ENCODE measurements around the gene CADM1.

Gene CADM1

DNA sequence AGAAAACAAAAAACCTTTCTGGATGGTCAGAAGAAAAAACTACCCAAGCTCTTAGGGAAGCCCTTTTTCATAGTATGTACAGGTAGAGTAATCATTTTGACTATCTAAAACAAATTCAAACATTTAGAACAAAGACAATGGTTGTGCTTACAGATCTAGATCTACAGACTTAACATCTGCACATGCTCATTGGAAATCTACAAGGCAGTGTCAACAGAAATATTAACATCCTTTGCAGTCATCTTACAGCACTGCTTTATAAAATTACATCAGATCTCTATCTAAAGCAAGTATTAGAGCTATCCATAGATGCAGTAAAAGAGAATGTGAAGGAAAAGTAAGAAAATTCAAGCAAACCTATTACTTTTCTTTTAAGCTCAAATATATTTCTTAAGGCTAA is 110.3 kb downstream of the CADM1 start:
- no peak for DNase-seq

DNA sequence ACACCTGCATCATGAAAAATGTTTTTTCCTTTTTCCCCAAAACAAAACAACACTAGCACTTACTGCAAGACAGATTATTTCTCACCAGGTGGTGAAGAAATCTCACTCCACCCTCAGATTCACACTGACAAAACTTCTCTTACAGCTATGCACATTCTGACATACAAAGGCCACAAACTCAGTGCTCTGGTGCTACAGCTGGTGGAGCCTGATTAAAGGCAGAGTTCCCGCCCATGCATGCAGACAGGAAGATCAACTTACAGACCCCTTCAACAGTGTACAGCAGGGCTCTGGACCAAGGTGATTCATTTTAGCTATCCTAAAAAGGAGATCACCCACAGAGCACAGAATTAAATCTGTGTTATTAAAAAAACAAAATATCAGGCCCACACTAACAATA is 112.6 kb downstream of the CADM1 start:
- DNase-seq: no peak

DNA sequence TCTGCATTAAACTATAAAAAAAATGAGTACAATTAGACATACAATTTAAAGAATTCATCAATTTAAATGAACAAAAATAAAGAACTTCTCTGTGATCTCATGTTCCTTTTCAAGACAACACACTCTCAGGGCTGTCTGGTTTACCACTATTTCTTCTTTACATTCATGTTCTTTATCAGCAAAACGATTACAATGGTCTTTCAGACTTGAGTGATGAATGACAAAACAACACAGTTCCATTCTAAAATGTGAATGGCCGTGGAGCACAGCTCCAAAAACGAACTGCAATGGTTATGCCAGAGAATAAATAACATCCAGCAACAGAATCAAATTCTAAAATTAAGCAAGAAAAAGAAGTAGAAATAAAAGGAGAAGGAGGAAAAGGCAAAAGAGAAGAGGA is 113.1 kb downstream of the CADM1 start:
- DNase-seq: no peak

DNA sequence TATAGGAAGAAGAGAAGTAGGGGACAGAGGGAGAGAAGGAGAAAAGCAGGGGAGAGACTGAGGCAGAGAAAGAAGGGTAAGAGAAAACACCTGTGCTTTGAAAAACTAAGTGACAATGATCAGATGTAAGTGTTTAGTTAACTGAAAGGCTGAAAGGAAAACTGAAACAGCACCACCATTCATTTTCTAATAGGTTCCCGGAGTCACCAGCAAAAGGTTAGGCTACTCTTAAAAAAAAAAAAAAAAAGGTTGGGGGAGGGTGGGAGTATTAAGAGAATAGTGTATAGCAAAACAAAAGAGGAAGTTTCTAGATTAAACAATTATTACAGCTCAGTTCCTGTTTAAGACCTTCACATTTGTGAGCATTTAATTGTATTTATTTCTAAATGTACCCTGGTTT is 113.8 kb downstream of the CADM1 start:
- no peak for DNase-seq

DNA sequence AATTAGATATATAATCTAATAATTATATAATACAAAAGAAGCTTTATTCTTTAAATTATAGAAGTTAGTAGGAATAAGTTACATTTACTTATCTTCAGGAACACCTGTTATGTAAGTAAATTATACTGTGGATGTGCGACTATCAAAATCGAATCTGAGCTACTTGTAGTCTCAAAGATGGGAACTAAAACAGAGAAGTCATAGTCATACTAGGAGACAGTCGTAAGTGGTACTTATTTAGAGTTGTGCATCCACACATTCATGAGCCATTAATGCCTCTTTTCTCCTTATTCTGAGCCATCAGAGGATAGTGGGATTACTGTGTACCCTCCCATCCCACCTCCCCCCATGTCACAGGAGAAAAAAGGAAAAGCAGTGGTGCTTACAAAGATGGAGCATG is 114.4 kb downstream of the CADM1 start:
- no peak for DNase-seq

DNA sequence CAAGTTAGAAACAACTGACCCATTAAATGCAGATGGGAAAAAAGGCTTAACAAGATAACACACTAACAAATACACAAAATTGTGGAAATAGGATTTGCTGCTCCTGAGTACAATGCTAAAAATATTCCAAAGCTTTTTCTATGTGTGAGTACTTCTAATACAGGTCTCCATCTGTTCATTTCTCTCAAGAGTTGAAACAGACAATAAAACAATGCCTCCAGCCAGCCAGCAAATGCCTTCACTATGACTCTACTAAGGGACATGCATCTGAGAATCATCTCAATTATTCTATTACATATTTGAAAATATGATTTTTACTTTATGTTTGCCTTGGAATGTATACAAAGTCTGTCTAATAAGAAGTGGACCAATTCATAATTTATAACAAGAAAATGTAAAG is 119.0 kb downstream of the CADM1 start:
- no peak for DNase-seq

DNA sequence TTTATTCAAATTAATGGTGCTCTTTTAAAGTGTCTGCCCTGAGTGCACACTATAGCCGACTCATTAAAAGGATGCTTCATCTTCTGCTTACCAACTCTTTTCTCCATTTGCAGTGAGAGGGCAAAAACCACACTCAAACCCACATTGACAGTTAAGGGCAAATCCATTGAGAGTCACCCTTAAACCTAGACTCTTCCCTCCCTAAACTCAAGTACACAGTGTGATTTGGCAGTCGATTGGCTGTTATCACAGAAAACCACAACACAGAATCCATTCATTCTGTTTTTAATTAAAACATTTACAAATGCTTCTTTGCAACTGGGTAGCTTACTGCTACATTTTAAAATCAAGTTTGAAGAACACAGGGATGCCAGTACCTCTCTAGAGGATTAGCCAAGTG is 120.0 kb downstream of the CADM1 start:
- DNase-seq: no peak

DNA sequence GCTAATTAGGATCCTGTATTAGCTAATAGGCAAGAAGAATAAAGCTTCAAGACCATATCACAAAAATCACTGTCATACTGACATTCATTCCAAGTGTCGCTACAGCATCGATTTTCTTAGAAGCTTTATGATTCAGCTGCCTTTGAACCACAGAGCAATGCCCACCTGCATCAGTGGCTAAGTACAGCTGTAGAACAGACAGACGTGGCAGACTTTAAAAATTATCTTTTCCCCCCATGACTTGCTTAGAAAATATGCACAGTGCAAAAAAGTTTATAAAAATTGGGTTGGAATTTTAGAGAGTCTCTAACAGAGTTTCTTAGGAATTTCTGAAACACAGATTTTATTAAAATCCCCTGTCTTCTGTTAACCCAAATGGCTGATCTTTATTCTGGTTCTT is 120.8 kb downstream of the CADM1 start:
- DNase-seq: no peak

DNA sequence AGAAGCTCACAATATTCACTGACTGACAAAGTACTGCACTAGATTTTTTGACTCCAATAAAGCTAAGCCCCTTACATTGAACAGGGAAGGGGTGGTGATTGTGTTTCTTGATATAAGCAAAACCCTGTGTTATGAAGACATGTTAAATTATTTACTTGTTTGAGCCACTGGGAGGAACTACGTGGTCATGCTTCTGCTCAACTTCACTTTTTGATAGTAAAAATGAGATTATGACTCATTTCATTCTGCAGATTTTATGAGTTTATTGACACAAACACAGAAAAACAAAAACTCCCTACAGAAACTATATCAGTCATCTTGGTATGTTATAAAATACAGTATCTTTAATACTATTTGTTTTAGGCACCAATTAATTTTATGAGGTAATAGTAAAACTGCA is 124.7 kb downstream of the CADM1 start:
- no peak for DNase-seq

DNA sequence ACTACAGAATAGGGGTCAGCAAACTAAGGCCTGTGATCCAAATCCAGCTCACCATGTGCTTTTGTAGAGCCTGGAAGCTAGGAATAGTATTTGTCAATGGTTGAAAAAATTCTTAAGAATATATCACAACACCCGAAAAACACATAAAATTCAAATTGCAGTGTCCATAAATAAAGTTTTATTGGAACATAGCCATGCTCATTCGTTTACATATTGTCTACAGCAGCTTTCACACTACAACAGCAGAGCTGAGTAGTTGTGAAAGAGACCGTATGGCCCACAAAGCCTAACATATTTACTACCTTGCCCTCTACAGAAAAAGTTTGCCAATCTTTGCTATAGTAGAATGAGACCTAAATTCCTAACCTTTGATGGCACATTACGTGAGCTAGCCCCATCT is 125.7 kb downstream of the CADM1 start:
- no peak for DNase-seq

DNA sequence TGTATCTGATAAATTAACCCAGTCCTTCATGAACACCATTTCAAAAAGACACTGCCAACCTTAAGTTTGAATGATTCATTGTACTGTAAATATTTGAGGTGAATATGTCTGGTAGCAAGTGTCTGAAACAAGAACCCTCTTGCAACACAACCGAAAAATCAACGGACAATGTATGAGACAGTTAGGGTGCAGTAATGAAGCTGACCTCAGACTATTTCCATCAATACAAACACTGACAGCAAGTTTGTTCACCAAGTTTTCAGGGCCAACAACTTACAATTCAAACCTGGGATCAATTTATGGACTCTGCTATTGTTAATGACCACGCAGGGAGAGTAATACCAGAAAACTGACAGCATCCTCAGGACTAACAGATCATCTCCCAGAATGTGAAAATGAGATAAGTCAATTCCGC is 126.3 kb downstream of the CADM1 start:
- no peak for DNase-seq

DNA sequence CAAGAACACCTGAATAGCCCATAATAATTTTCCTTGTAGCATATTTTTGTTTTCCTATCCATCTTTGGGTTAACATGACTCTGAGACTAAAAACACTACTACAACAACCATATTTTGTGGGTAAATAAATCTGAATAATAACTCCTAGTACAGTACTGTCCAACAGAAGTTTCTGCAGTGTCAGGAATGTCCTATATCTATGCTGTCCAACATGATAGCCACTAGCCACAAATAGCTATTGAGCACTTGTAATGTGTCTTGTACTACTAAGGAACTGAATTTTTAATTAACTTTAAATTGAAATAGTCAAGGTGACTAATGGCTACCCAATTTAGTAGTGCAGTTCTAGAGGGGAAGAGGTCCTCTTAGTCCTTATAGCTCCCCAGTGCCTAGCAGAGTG is 135.6 kb downstream of the CADM1 start:
- DNase-seq: no peak

DNA sequence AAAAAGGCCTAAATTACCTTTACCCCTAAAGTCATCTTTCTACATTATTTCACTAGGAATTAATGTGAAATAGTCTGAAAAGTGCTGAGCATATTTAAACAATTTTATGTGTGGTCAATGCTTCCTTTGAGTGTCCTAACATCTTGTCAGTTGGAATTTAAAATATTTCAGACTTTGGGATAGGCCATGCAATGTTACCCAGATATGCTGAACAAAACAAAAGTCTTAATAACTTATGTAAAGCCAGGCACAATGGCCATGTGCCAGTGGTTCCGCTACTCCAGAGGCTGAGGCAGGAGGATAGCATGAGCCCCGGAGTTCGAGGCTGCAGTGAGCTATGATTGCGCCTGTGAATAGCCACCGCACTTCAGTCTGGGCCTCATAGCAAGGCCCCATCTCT is 137.4 kb downstream of the CADM1 start:
- DNase-seq: no peak

DNA sequence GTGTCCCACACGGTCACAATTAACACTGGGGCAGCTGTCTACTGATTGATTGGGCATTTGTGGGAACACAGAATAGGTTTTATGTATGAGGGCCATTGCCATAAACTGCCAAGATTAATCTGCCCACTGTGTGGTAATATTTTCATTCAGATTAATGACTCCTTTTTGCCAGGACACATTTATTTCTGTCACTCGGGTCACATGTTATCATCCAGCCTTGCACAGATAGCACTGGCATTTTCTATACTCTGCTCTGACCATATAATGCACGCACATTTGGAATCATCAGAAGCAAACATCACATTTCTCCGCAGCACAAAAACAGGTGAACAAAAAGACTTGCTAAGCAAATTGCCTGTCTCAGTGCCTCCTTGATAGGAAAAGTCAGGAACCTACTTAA is 138.3 kb downstream of the CADM1 start:
- no peak for DNase-seq

DNA sequence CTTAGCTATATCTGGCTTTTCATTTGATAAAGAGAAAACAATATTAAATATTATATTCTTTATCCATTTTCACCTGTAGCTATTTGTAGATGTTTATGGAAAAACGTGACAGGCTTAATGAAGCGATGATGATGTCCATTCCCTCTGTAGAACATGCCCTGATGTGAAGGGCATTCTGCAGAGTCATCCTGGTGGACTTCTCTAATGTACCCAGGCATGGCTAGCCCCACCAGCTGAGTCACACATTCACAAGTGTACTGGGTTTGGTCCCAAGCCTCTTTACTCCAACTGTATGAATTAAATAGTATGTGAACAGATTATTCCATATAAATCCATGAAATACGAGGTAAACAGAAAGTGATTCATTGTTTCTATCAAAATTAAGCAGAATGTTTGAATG is 139.3 kb downstream of the CADM1 start:
- DNase-seq: no peak

DNA sequence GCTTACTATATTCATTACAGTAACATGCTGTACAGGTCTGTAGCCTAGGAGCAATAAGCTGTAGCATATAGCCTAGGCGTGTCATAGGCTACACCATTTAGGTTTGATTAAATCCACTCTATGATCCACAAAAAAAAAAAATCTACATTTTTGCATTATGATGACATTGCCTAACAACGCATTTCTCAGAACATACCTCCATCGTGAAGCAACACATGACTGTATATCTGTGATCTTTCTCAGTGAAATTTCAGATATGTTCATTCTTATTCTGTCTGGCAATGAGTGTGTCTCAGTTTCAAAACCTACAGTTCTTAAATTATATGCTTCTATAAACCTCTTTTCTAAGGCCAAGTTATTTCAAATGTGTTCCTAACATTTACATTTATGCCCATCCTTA is 140.3 kb downstream of the CADM1 start:
- no peak for DNase-seq

DNA sequence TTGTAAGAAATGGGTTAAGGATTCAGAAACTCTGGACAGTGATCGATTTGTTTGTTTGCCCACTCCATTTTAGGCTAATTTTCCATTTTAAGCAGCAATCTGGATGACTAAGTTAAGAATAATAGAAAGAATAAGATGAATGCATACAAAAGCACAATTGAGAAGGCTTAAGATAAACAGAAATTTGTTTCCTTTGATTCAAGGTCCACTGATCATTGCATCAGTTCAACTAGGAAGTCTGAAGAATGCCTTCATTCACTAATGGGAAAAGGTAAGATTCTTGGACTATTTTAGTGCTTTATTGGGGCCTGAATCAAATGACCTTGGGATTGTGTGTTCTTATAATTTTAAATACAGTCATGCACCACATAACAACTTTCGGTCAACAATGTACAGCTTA is 140.8 kb downstream of the CADM1 start:
- DNase-seq: no peak

DNA sequence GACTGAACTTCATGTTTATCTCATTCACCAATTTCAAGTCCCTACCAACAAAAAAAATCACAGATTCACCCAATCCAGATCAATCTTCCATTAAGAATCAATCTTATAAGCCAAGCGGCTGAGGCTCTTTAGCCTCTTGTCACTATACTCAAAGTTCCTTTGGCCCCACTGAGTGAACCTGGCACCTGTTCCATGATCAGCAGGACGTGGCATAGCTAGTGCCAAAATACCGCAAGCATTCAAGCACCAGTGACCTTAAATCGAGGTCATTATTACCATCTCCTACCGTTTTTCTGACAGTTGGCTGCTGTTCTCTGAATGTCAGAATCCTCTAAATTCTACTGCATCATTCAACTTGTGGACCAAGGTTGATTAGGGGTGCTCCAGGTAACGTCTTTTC is 141.2 kb downstream of the CADM1 start:
- no peak for DNase-seq

DNA sequence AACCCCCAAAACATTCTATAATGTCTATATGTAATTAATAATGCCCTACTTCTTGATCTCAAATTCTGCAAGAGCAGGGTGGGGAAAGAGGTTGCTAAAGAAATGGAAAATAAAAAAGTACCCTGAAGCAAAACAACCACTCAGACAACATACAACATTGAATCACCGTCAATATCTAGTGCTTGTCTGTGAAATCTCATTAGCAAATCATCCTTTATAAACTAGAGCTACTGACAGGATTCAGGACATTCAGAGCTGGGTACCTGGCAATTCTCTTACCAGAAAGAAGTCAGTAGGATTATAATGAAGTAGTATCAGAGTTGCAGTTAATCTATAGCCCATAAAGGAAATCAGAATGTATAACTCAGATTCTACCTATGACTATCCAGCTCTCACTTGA is 143.2 kb downstream of the CADM1 start:
- no peak for DNase-seq

DNA sequence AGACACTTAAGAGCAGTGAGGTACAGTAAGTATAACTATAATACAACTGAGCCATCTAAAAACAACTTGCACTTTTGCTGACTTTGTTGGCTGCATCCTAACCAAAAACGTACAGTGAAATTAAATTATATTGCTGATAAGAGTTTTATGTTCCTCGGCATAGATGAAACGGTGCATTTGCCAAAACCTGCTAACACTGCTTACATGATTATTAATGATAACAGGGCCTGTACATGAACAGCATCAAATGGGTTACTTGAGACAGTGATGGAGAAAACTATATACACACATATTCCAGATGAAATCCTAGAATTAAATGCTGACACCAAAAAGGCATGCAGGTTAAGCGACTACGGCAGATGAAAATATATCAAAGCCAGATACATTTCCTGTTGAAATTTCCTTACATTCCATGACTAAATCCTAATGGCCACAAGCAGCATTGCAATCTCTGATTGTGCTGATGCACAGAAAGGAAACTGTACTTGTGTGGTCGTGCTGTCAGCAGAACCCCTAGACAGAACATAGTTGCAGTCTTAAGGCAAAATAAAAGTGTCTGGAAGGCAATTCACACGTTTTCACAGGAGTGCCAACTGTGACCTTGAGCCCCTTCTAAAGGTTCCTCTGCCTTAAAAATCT is 143.9 kb downstream of the CADM1 start:
- DNase-seq: no peak

DNA sequence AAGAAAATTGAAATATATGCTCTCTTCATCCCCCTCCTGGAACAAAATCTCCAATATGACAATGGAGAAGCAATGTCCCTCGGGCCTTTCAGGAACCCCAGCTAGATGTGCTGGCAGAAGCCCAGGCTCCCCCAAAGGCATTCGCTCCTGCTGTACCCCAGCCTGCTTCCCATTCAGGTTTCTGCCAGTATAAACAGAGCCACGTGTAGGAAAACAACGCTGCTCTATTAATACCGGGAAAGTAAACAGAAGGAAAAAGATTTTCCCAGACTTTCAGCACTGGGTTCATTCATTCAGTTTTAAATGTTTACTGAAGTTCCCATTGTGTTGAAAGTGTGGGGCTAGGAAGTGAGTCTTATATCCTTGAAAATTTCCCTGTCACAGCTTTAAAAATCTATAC is 147.1 kb downstream of the CADM1 start:
- no peak for DNase-seq

DNA sequence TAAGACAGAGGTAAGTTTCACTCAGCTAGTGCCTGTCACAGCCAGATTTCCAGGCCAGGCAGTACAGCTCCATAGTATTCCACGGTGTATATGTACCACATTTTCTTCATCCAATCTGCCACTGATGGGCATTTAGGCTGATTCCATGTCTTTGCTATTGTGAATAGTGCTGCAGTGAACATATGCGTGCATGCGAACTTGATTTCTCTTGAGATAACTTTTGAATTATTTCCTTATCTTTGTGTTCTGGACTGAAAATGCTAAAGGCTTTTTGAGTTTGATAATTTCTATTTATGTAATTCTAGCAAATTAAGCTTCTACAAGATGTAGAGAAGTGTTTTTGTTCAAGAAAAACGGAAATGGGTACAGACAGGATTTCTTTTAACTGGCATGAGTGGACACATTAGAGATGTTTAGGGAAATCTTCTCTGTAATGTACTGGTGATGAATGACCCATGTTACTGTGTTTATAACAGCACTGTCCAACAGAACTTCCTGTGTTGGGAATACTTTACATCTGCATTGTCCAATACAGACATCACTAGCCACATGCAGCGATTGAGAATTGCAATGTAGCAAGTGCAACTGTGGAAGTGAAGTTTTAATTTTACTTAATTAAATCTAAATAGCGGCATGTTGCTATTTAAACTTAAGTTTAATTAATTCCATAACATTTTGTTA is 151.3 kb downstream of the CADM1 start:
- DNase-seq: no peak

DNA sequence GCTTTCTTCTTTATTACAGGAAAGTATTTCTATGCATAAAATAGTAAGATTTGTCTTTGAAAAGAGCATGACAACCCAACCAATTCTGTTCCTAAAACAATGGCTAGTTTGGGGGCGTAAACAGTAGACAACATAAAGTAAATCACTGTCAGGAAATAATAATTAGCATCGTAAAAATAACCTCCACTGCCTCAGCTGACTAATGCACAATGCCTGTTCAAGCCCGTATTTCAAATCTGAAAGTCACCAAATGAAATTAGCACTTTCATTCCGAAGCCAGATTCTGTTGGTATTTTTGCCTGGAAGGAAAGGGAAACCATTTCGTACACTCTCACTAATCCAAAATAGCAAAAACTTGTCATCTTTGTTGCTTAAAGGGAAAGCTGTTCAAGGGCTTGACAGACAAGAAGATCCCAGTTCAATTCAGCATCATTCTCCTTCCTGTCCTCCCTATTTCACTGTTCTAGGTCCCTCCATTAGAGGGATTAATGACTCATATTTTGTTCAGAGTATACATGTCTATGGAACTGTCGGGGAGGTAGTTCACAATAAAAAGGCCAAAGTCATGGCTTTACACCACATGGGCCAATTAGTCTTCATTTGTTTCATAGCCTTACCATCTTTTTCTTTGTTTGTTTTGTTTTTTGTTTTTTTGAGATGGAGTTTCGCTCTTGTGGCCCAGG is 154.7 kb downstream of the CADM1 start:
- DNase-seq: no peak

DNA sequence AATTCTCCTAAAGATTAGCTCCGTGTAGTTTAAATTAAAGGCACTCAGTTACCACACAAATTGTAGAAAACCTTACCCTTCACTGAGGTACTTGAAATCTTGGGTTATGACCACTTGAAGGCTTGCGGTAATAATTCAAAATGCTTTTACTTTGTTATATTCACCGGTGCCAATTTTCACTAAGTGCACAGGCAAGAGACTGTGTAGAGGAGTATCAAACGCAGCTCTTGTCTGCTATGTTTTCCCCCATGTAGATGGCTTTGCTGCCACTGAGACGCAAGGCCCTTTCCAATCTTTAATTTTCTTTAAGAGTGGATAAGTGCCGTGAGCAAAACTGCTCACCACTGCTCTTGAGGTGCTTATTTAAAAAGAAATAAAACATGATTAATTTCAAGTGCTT is 155.8 kb downstream of the CADM1 start:
- no peak for DNase-seq

DNA sequence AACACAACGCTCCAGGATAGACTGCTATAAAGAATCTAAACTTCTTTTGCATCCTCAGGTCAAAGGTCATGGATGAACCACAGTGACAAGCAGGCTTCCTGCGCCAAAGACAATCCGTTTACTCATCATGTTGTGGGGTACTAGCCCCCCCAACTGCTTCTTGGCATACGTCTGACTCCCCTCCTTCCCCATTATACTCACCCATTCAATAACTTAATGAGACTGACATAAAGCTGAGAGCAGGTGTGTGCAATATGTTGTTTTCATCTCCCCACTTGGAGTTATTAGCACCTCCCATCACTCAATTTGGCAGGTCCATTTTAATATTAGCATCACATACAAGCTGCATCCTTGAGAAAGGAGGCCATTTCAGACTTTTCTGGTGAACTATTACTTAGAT is 157.1 kb downstream of the CADM1 start:
- DNase-seq: no peak
